K562 (cell line): ENCODE data around the gene TRMT10B. TPM values are rescaled to one million over a fixed set of nuclear protein-coding genes. Genes with fewer than 3 reads are reported as not detected.
A peak's percentile ranks its signal among the peaks of the same experiment; 100 is the strongest.

Experiments
- ATAC-seq: fragments of 200-7000 bp; cut with Tn5 transposase; 3 replicates; pipeline ENCODE4 v1.9.1; 2020; ENCODE audit warnings: moderate library complexity
- BruUV-seq: library from RNA; stranded (reverse); fragments of 400-500 nt; replicated peaks from 2 replicates; lab custom pipeline; 2021; lab: Mats Ljungman, UMichigan
- CTCF ChIA-PET: fragments of 300-600 bp; formaldehyde crosslinking; extraction: SDS; loops from one replicate; lab custom pipeline; 2021; ENCODE audit warnings: low intra/inter-chr PET ratio; lab: Yijun Ruan, JAX
- POLR2A ChIA-PET: fragments of 300-600, 350-650 bp; sonication (Branson Sonifier 250); formaldehyde crosslinking; extraction: SDS; loops from one replicate; lab custom pipeline; 2021; ENCODE audit warnings: antibody characterized with exemption, inconsistent platforms; lab: Yijun Ruan, JAX
- DNase-seq, 4 experiments: peaks; one replicate each; pipeline versions ENCODE4 v3.0.0 to v3.0.0-alpha.2; 2011 to 2018; ENCODE audit warnings: low spot score in 3 of 4, mixed read lengths in 3 of 4; ENCODE audit errors: extremely low read depth in 1 of 4
- FAIRE-seq: peaks from 2 replicates; lab custom pipeline; 2011; peaks lifted over from hg19 to GRCh38; lab: Jason Lieb, UNC
- H2AFZ ChIP-seq: 2 replicates; pipeline ENCODE4 v1.6.0; 2011; ENCODE audit warnings: low read depth, low read length, control low read depth, inconsistent platforms
- H3K27ac ChIP-seq: fragments of 200-600 bp; 3 replicates; pipeline ENCODE4 v1.8.0; 2011; ENCODE audit warnings: low read depth, mild to moderate bottlenecking, control low read depth, inconsistent platforms, low read length, moderate library complexity, mixed read lengths; ENCODE audit errors: extremely low read depth
- H3K27me3 ChIP-seq, 2 experiments: fragments of 300-600 bp in 1 of 2; 2 replicates in 1 of 2; 3 replicates in 1 of 2; pipeline versions ENCODE4 v1.6.0 to v1.8.0; 2011; ENCODE audit warnings: inconsistent platforms in 2 of 2, low read length in 2 of 2, mild to moderate bottlenecking in 1 of 2, mixed read lengths in 1 of 2, moderate library complexity in 1 of 2; ENCODE audit not compliant: control insufficient read depth in 2 of 2, insufficient read depth in 2 of 2
- H3K36me3 ChIP-seq: fragments of 300-600 bp; 3 replicates; pipeline ENCODE4 v1.8.0; 2011; ENCODE audit warnings: mild to moderate bottlenecking, low read length, inconsistent platforms; ENCODE audit not compliant: control insufficient read depth, insufficient read depth
- H3K4me1 ChIP-seq, 2 experiments: fragments of 200-600 bp in 1 of 2; replicated peaks in 1 of 2; 2 replicates in 1 of 2; 3 replicates in 1 of 2; pipeline versions ENCODE4 v1.5.1 to v1.8.0; 2011; ENCODE audit warnings: inconsistent platforms in 2 of 2, low read length in 2 of 2, mild to moderate bottlenecking in 1 of 2, mixed read lengths in 1 of 2, moderate library complexity in 1 of 2; ENCODE audit not compliant: control insufficient read depth in 2 of 2, insufficient read depth in 2 of 2
- H3K4me2 ChIP-seq: 2 replicates; pipeline ENCODE4 v1.6.1; 2011; ENCODE audit warnings: low read length, control low read depth, inconsistent platforms, mixed read lengths; ENCODE audit not compliant: insufficient read depth
- H3K4me3 ChIP-seq: fragments of 200-600 bp; sonication (generic), shearing (Covaris generic); 2 replicates; pipeline ENCODE4 v1.5.1; 2016; ENCODE audit warnings: control low read depth, inconsistent platforms
- H3K79me2 ChIP-seq: fragments of 200-600 bp; 3 replicates; pipeline ENCODE4 v1.8.0; 2011; ENCODE audit warnings: low read length, inconsistent platforms; ENCODE audit not compliant: control insufficient read depth, insufficient read depth
- H3K9ac ChIP-seq, 2 experiments: 2 replicates each; pipeline versions ENCODE4 v1.6.0 to v1.6.1; 2011; ENCODE audit warnings: low read depth in 2 of 2, low read length in 2 of 2, control low read depth in 1 of 2, inconsistent platforms in 1 of 2, mild to moderate bottlenecking in 1 of 2, mixed read lengths in 1 of 2; ENCODE audit not compliant: insufficient read depth in 1 of 2
- H3K9me1 ChIP-seq: one replicate; pipeline ENCODE4 v1.6.0; 2011; ENCODE audit warnings: inconsistent platforms, mild to moderate bottlenecking, low read length, moderate library complexity; ENCODE audit not compliant: control insufficient read depth, insufficient read depth
- H3K9me3 ChIP-seq: replicated peaks from 2 replicates; pipeline ENCODE4 v1.5.1; 2011; ENCODE audit warnings: low read depth, low read length, inconsistent platforms; ENCODE audit not compliant: control insufficient read depth, insufficient read depth
- H4K20me1 ChIP-seq: replicated peaks from 2 replicates; pipeline ENCODE4 v1.6.1; 2011; ENCODE audit warnings: low read length, inconsistent platforms, mixed read lengths; ENCODE audit not compliant: control insufficient read depth, insufficient read depth
- DEAF1 ChIP-seq: fragments of 450-650 bp; formaldehyde crosslinking; IDR thresholded peaks from 2 replicates; pipeline ENCODE4 v1.4.0; 2020; ENCODE audit warnings: mild to moderate bottlenecking, moderate library complexity
- E2F4 ChIP-seq: sonication (generic); formaldehyde crosslinking; IDR thresholded peaks from 2 replicates; pipeline ENCODE4 v1.8.0; 2022; ENCODE audit warnings: mild to moderate bottlenecking, low read depth, missing genetic modification reagents
- E2F5 ChIP-seq: sonication (generic); formaldehyde crosslinking; IDR thresholded peaks from 2 replicates; pipeline ENCODE4 v1.8.0; 2022; ENCODE audit warnings: mild to moderate bottlenecking, missing genetic modification reagents
- KAT8 ChIP-seq: fragments of 450-650 bp; IDR thresholded peaks from 2 replicates; pipeline ENCODE4 v1.6.1; 2016; ENCODE audit warnings: low read depth, mild to moderate bottlenecking
- POLR3A ChIP-seq: IDR thresholded peaks from 2 replicates; pipeline ENCODE4 v1.6.1; 2011; ENCODE audit warnings: borderline replicate concordance, mild to moderate bottlenecking, moderate library complexity; ENCODE audit not compliant: insufficient read length, insufficient read depth; ENCODE audit errors: extremely low read depth
- TFAP4 ChIP-seq: sonication (generic); formaldehyde crosslinking; IDR thresholded peaks from 2 replicates; pipeline ENCODE4 v1.8.0; 2022; ENCODE audit warnings: missing genetic modification reagents, mild to moderate bottlenecking, moderate library complexity, borderline replicate concordance
- THRA ChIP-seq: fragments of 450-650 bp; IDR thresholded peaks from 2 replicates; pipeline ENCODE4 v1.6.1; 2017; ENCODE audit warnings: mild to moderate bottlenecking, moderate library complexity
- ZNF121 ChIP-seq: sonication (generic); formaldehyde crosslinking; conservative IDR thresholded peaks from 2 replicates; pipeline ENCODE4 v1.8.0; 2022; ENCODE audit warnings: missing genetic modification reagents
- ZNF134 ChIP-seq: fragments of 250-450 bp; sonication (Bioruptor Pico); conservative IDR thresholded peaks from 2 replicates; pipeline ENCODE4 v1.4.0; 2020
- ZNF436 ChIP-seq: fragments of 250-450, 450-650 bp; sonication (Bioruptor Pico); formaldehyde crosslinking; IDR thresholded peaks from 2 replicates; pipeline ENCODE4 v1.7.0; 2020; ENCODE audit warnings: mild to moderate bottlenecking
- WGBS: fragments of 100-300 bp; shearing (Covaris generic); methylation state at CpG from one replicate; pipeline ENCODE4 v1.1.6; 2016; ENCODE audit warnings: low coverage, mixed read lengths; ENCODE audit not compliant: insufficient coverage; ENCODE audit errors: missing lambda C conversion rate; 5-methylcytosine and 5-hydroxymethylcytosine counted together
- in situ Hi-C: fragments of 300-500 bp; cut with MboI; formaldehyde crosslinking; loops from 4 replicates; pipeline ENCODE4 v1.15.0; 2018; ENCODE audit warnings: inconsistent platforms, mixed read lengths
- intact Hi-C: fragments of 100-400 bp; cut with micrococcal nuclease; formaldehyde crosslinking; loops from 2 replicates; pipeline ENCODE4 v1.14.2; 2022
- polyA plus RNA-seq, 8 experiments: library from polyadenylated mRNA; depleted of rRNA in 4 of 8; stranded (reverse) in 5 of 8; unstranded in 3 of 8; fragments of >200 nt; fragmentation: Nextera tagmentation in 2 of 8; fragmentation: Illumina TruSeq in 1 of 8; extraction: Ambion mirVana in 2 of 8; extraction: Trizol in 1 of 8; gene quantifications; 2 replicates each; pipeline versions ENCODE4 v1.2.1 to v1.2.3, GENCODE V29; 2011 to 2014; ENCODE audit warnings: inconsistent platforms in 1 of 8, missing spikeins in 1 of 8
- total RNA-seq, 7 experiments: library from RNA; depleted of rRNA in 6 of 7; stranded (reverse); fragments of >200 nt in 6 of 7; fragmentation: Illumina TruSeq in 2 of 7; extraction: Trizol in 2 of 7; gene quantifications; 2 replicates each; pipeline versions ENCODE4 v1.2.1 to v1.2.3, GENCODE V29; 2011 to 2021; ENCODE audit warnings: low replicate concordance in 1 of 7

Gene TRMT10B
- total and polyA plus RNA-seq, 9 of the 15 experiments (the other 6 are each of a cell fraction or from before 2014, with no cell fraction given) = 2.9 to 13.4 (median 7.0) TPM

- peaks cover 0 to 2% of the 10 kb centered on the region in 2 experiments; a peak in 1 of 5 replicates for H3K27me3 ChIP-seq
- H3K4me3 ChIP-seq = no peak overlapping the region
- no peak overlapping the region for H3K4me2 ChIP-seq
- H3K9me1 ChIP-seq = no peaks in the 10 kb centered on the region
- peak overlapping the region; percentile 24; the same call in 1 of the 2 replicates for H2AFZ ChIP-seq
- BruUV-seq = no TSS peak
- intact Hi-C loops = no loop called here
- CTCF ChIA-PET = no interaction called here
- in situ Hi-C loops = loop anchor here (10.0 kb wide), 1 partner anchor 154 kb away; the partner anchor contains the start of gene SLC25A51
- no peak for FAIRE-seq
- H3K9me3 ChIP-seq = peaks cover 2% of the 10 kb centered on the region; the same call in 1 of the 2 replicates
- no peak for DNase-seq
- no peaks in the 10 kb centered on the region for H4K20me1 ChIP-seq
- no peak overlapping the region for H3K9ac ChIP-seq
- H3K27ac ChIP-seq = no peak overlapping the region
- ATAC-seq = no peak
- peaks cover 12% of the 10 kb centered on the region for H3K79me2 ChIP-seq
- POLR2A ChIA-PET = interaction anchor here (0.7 kb wide), 1 partner anchor 19 kb away, joined by 3 read pairs; no protein-coding TSS in a partner anchor
- 48% methylated on average over 6 of the region's 6 CpGs for WGBS
- H3K36me3 ChIP-seq = no peaks in the 10 kb centered on the region
- peaks cover 18 to 19% of the 10 kb centered on the region in 2 experiments; a peak in 4 of 5 replicates for H3K4me1 ChIP-seq
- TF ChIP-seq ZNF436 (CRISPR knock-in tag) (no peak), ZNF121 (CRISPR knock-in tag) (no peak), KAT8 (no peak), DEAF1 (no peak), POLR3A (no peak), TFAP4 (CRISPR knock-in tag) (no peak), THRA (no peak), ZNF134 (no peak), E2F4 (CRISPR knock-in tag) (no peak), E2F5 (CRISPR knock-in tag) (no peak)
These were observed 2.4 kb upstream of the TRMT10B start for GRCh38 chr9:37751186-37751585.
